Measurements from ENCODE around the gene CCND2. TPM values are rescaled to one million over a fixed set of nuclear protein-coding genes. Genes with fewer than 3 reads are reported as not detected.

CCND2 gene
- total RNA-seq, 1 experiment from 2014 or later: 194 TPM

DNA sequence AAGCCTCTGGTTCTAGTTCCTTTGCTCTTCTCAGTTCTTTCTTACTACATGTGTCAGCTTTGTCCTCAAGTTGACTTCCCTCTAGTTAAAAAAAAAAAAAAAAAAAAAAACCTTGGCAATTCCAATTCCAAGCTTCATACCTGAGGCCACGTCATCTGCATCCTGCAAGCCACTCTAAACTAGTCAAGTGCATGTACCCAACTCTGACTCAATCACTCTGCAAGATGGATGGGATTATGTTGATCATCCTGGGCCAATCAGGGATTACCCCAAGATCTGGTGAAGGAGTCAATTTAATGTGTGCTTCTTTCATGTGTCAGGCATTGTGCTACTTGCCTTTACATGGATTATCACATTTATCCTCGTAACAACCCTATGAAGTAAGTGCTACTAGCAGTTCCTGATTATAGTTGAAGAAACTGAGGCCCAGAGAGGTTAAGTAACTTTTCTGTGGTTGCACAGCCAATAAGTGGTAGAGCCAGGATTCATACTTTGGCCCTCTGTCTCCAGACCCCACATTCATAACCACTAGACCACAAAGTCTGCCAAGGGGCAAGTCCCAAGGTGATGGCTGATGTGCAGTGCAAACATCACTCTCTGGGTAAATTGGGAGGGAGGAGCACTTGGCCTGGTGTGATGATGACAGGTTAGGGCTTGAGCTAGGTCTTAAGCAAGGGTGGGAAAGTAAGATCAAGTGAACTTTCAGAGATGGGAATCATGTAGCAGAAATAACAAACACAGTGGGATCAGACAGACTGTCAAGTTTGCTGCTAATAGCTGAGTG lies 17.3 kb upstream of the CCND2 start (continued):
- TF ChIP-seq, protein P1, sequence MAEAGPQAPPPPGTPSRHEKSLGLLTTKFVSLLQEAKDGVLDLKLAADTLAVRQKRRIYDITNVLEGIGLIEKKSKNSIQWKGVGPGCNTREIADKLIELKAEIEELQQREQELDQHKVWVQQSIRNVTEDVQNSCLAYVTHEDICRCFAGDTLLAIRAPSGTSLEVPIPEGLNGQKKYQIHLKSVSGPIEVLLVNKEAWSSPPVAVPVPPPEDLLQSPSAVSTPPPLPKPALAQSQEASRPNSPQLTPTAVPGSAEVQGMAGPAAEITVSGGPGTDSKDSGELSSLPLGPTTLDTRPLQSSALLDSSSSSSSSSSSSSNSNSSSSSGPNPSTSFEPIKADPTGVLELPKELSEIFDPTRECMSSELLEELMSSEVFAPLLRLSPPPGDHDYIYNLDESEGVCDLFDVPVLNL (CRISPR knock-in tag; IDR thresholded peaks at IDR 0.05; ENCODE audit: borderline replicate concordance, low read depth): no peak
- no peak for TF ChIP-seq OVOL2 (CRISPR knock-in tag; IDR thresholded peaks at IDR 0.05; ENCODE audit: borderline replicate concordance)
- TF ChIP-seq FOXK1 (CRISPR knock-in tag; IDR thresholded peaks at IDR 0.05): no peak
- TF ChIP-seq ZNF317 (CRISPR knock-in tag; IDR thresholded peaks at IDR 0.05; ENCODE audit: borderline replicate concordance, low read depth): no peak
- TF ChIP-seq, protein P2, sequence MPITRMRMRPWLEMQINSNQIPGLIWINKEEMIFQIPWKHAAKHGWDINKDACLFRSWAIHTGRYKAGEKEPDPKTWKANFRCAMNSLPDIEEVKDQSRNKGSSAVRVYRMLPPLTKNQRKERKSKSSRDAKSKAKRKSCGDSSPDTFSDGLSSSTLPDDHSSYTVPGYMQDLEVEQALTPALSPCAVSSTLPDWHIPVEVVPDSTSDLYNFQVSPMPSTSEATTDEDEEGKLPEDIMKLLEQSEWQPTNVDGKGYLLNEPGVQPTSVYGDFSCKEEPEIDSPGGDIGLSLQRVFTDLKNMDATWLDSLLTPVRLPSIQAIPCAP (CRISPR knock-in tag; IDR thresholded peaks at IDR 0.05): no peak
- TF ChIP-seq, protein P3, sequence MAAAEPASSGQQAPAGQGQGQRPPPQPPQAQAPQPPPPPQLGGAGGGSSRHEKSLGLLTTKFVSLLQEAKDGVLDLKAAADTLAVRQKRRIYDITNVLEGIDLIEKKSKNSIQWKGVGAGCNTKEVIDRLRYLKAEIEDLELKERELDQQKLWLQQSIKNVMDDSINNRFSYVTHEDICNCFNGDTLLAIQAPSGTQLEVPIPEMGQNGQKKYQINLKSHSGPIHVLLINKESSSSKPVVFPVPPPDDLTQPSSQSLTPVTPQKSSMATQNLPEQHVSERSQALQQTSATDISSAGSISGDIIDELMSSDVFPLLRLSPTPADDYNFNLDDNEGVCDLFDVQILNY (CRISPR knock-in tag; IDR thresholded peaks at IDR 0.05): no peak
- TF ChIP-seq, protein P4, sequence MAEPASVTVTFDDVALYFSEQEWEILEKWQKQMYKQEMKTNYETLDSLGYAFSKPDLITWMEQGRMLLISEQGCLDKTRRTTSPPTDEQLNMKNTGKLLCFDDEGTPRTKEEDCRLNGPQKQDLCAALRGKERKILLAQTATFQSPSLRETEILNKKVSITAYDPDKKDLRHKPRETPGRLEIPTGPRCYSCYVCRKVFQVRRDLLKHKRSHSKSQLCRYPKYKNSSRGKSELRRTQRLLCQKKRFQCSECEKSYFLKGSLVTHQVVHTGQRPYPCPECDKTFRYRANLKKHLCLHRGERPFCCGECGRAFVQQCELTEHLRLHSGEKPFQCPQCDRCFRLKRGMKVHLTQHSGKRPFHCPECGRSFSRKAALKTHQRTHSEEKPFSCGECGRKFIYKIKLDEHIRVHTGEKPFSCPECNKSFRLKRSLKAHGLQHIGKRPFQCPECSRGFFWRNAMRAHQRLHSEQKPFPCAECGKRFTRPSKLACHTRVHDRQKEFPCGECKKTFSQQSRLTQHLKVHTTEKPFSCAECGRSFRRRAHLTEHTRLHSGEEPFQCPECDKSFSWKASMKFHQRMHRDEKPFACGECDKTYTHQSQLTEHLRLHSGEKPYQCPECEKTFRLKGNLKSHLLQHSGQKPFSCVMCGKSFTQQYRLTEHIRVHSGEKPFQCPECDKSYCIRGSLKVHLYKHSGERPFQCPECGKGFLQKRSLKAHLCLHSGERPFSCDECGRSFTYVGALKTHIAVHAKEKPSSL (CRISPR knock-in tag; conservative IDR thresholded peaks at IDR 0.05): no peak
- TF ChIP-seq, protein P5, sequence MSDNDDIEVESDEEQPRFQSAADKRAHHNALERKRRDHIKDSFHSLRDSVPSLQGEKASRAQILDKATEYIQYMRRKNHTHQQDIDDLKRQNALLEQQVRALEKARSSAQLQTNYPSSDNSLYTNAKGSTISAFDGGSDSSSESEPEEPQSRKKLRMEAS (CRISPR knock-in tag; IDR thresholded peaks at IDR 0.05): no peak

DNA sequence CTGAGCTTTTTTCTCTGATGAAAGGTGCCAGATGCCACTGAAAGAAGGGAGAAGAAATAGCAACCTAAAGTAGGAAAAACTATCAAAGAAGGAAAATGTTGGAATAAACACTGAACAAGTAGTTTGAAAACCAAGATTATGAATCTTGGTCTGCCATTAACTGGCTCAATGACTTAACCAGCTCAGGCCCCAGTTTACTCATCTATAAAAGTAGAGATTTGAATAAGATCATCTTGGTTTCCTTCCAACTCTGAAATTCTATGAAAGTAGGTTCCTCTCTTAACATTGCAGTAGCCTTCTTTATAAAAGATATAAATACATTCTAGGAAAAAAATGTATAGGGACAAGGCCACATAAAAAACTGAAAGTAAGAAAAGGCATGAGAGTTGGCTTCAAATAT lies 16.1 kb upstream of the CCND2 start:
- ChIA-PET CTCF (interaction anchor here (1.2 to 1.6 kb wide), 2 partner anchors 30 to 149 kb away, joined by 3 to 5 read pairs; no protein-coding TSS in a partner anchor), POLR2A (no interaction called here)
- no peak for TF ChIP-seq SOX15 (CRISPR knock-in tag; IDR thresholded peaks at IDR 0.05)
- no peak for TF ChIP-seq TCF7 (CRISPR knock-in tag; IDR thresholded peaks at IDR 0.05; ENCODE audit: low read depth)
- TF ChIP-seq, protein P6, sequence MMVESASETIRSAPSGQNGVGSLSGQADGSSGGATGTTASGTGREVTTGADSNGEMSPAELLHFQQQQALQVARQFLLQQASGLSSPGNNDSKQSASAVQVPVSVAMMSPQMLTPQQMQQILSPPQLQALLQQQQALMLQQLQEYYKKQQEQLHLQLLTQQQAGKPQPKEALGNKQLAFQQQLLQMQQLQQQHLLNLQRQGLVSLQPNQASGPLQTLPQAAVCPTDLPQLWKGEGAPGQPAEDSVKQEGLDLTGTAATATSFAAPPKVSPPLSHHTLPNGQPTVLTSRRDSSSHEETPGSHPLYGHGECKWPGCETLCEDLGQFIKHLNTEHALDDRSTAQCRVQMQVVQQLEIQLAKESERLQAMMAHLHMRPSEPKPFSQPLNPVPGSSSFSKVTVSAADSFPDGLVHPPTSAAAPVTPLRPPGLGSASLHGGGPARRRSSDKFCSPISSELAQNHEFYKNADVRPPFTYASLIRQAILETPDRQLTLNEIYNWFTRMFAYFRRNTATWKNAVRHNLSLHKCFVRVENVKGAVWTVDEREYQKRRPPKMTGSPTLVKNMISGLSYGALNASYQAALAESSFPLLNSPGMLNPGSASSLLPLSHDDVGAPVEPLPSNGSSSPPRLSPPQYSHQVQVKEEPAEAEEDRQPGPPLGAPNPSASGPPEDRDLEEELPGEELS (CRISPR knock-in tag; IDR thresholded peaks at IDR 0.05): no peak
- no peak for TF ChIP-seq NFYB (CRISPR knock-in tag; conservative IDR thresholded peaks at IDR 0.05; ENCODE audit: low read depth)
- Mint-ChIP-seq H3K27me3 (ENCODE audit: low read depth) (no peaks in the 10 kb centered on the region), H3K4me1 (peaks cover 9% of the 10 kb centered on the region; the same call in 1 of the 2 replicates), H3K27ac (no peak overlapping the region), H3K36me3 (no peaks in the 10 kb centered on the region), H3K9me3 (peaks cover 5% of the 10 kb centered on the region; the same call in 1 of the 2 replicates), H3K4me3 (no peak overlapping the region)
- ATAC-seq: no peak
- no peak for DNase-seq (ENCODE audit: low spot score)

DNA sequence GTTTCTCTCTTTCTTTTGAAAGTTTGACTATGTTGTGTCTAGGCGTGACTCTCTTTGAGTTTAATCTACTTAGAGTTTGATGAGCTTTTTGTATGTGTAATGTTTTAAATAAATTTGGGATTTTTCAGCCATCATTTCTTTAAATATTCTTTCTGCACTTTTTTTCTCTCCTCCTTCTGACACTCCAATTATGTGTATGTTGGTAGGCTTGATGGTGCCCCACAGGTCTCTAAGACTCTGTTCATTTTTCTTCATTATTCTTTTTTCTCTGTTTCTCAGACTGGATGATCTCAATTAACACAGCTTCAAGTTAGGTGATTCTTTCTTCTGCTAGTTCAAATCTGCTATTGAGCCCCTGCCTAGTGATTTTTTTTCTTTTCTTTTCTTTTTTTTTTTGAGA lies 14.5 kb upstream of the CCND2 start:
- POLR2A ChIA-PET: interaction anchor here (0.6 kb wide), 1 partner anchor 94 kb away, joined by 4 read pairs; no protein-coding TSS in a partner anchor
- CTCF ChIA-PET: no interaction called here
- Mint-ChIP-seq H3K4me1 (no peaks in the 10 kb centered on the region), H3K4me3 (no peak overlapping the region), H3K27ac (no peak overlapping the region), H3K27me3 (ENCODE audit: low read depth) (no peaks in the 10 kb centered on the region; the same call in 1 of the 2 replicates), H3K9me3 (peaks cover 5% of the 10 kb centered on the region; the same call in 1 of the 2 replicates), H3K36me3 (no peaks in the 10 kb centered on the region)
- DNase-seq (ENCODE audit: low spot score) (no peak), ATAC-seq (no peak)
- TF ChIP-seq, protein P7, sequence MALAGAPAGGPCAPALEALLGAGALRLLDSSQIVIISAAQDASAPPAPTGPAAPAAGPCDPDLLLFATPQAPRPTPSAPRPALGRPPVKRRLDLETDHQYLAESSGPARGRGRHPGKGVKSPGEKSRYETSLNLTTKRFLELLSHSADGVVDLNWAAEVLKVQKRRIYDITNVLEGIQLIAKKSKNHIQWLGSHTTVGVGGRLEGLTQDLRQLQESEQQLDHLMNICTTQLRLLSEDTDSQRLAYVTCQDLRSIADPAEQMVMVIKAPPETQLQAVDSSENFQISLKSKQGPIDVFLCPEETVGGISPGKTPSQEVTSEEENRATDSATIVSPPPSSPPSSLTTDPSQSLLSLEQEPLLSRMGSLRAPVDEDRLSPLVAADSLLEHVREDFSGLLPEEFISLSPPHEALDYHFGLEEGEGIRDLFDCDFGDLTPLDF (CRISPR knock-in tag; IDR thresholded peaks at IDR 0.05): no peak
- TF ChIP-seq OVOL2 (CRISPR knock-in tag; IDR thresholded peaks at IDR 0.05; ENCODE audit: borderline replicate concordance) (no peak), HMGA2 (CRISPR knock-in tag; IDR thresholded peaks at IDR 0.05) (no peak), RORB (CRISPR knock-in tag; IDR thresholded peaks at IDR 0.05) (no peak), TEAD1 (CRISPR knock-in tag; IDR thresholded peaks at IDR 0.05) (no peak), NFYB (CRISPR knock-in tag; conservative IDR thresholded peaks at IDR 0.05; ENCODE audit: low read depth) (no peak)
- TF ChIP-seq, protein P4 (CRISPR knock-in tag; conservative IDR thresholded peaks at IDR 0.05): no peak
- TF ChIP-seq, protein P5 (CRISPR knock-in tag; IDR thresholded peaks at IDR 0.05): no peak
